Prostate gland (tissue), 2 donors: ENCODE measurements around the gene CBX2.

ENCODE experiments used
- CTCF ChIP-seq, 4 experiments: fragments of 200-600 bp in 2 of 4; fragments of 450-650 bp in 2 of 4; sonication (generic) in 2 of 4; IDR thresholded peaks; 1 replicate in 3 of 4; 2 replicates in 1 of 4; pipeline ENCODE4 v1.5.1; 2016 to 2019; ENCODE audit warnings: antibody characterized with exemption in 4 of 4, mild to moderate bottlenecking in 2 of 4, moderate library complexity in 2 of 4
- POLR2A ChIP-seq: fragments of 450-650 bp; IDR thresholded peaks from one replicate; pipeline ENCODE4 v1.6.1; 2016; ENCODE audit warnings: antibody characterized with exemption, mild to moderate bottlenecking
- POLR2AphosphoS5 ChIP-seq: sonication (generic); formaldehyde crosslinking; IDR thresholded peaks from one replicate; pipeline ENCODE4 v1.6.1; 2017; ENCODE audit warnings: antibody characterized with exemption

GRCh38 chr17:79781012-79781650 lies 3.2 kb downstream of the CBX2 start:
- TF ChIP-seq CTCF (IDR thresholded peaks at IDR 0.05) (no peak), POLR2A (no peak), POLR2AphosphoS5 (no peak)
